Ishikawa (cell line): ENCODE results near the gene BCL3.

Source experiments
- CEBPB ChIP-seq: IDR thresholded peaks from 2 replicates; pipeline ENCODE4 v1.6.1; 2012
- CREB1 ChIP-seq: IDR thresholded peaks from 2 replicates; pipeline ENCODE4 v1.6.1; 2012; ENCODE audit warnings: low read depth
- EGR1 ChIP-seq: IDR thresholded peaks from 2 replicates; pipeline ENCODE4 v1.6.1; 2012
- EP300 ChIP-seq: IDR thresholded peaks from 2 replicates; pipeline ENCODE4 v1.6.1; 2012; ENCODE audit warnings: borderline replicate concordance
- FOXM1 ChIP-seq: IDR thresholded peaks from 2 replicates; pipeline ENCODE4 v1.6.1; 2012; ENCODE audit warnings: low read depth, borderline replicate concordance
- MAX ChIP-seq: IDR thresholded peaks from 2 replicates; pipeline ENCODE4 v1.6.1; 2012
- NFIC ChIP-seq: IDR thresholded peaks from 2 replicates; pipeline ENCODE4 v1.6.1; 2012
- RAD21 ChIP-seq: IDR thresholded peaks from 2 replicates; pipeline ENCODE4 v1.6.1; 2012; ENCODE audit warnings: low read depth
- REST ChIP-seq: IDR thresholded peaks from 2 replicates; pipeline ENCODE4 v1.6.1; 2012; ENCODE audit warnings: low read depth, mild to moderate bottlenecking
- TAF1 ChIP-seq: IDR thresholded peaks from 2 replicates; pipeline ENCODE4 v1.6.1; 2012; ENCODE audit warnings: low read depth, mild to moderate bottlenecking
- TCF12 ChIP-seq: IDR thresholded peaks from 2 replicates; pipeline ENCODE4 v1.6.1; 2012; ENCODE audit warnings: low read depth
- TEAD4 ChIP-seq: IDR thresholded peaks from 2 replicates; pipeline ENCODE4 v1.6.1; 2012
- USF1 ChIP-seq: IDR thresholded peaks from 2 replicates; pipeline ENCODE4 v1.6.1; 2012
- YY1 ChIP-seq: IDR thresholded peaks from 2 replicates; pipeline ENCODE4 v1.6.1; 2012; ENCODE audit warnings: low read depth
- ZBTB7A ChIP-seq: IDR thresholded peaks from 2 replicates; pipeline ENCODE4 v1.6.1; 2012; ENCODE audit warnings: low read depth

BCL3 gene

GRCh38 chr19:44758596-44758995 is 10.1 kb downstream of the BCL3 start:
- no peak for TF ChIP-seq RAD21
- no peak for TF ChIP-seq MAX
- no peak for TF ChIP-seq USF1
- no peak for TF ChIP-seq EP300
- TF ChIP-seq YY1 = no peak
- TF ChIP-seq TEAD4 = no peak

GRCh38 chr19:44759083-44759804 is 10.7 kb downstream of the BCL3 start:
- TF ChIP-seq EP300 = no peak
- TF ChIP-seq MAX = no peak
- no peak for TF ChIP-seq REST
- no peak for TF ChIP-seq NFIC

GRCh38 chr19:44762038-44762437 is 13.5 kb downstream of the BCL3 start:
- TF ChIP-seq EP300 (no peak), REST (no peak), MAX (no peak), CEBPB (no peak), EGR1 (no peak), NFIC (no peak), USF1 (no peak), YY1 (no peak), TAF1 (no peak), TEAD4 (no peak), ZBTB7A (no peak), FOXM1 (no peak), CREB1 (no peak), RAD21 (no peak), TCF12 (no peak)

- no peak for TF ChIP-seq EP300
- TF ChIP-seq TEAD4 = no peak
- no peak for TF ChIP-seq ZBTB7A
- TF ChIP-seq USF1 = no peak
- TF ChIP-seq TAF1 = no peak
- TF ChIP-seq EGR1 = no peak
- no peak for TF ChIP-seq RAD21
- no peak for TF ChIP-seq FOXM1
- TF ChIP-seq CREB1 = no peak
- TF ChIP-seq CEBPB = no peak
- no peak for TF ChIP-seq REST
Measured at GRCh38 chr19:44765033-44765948, 16.8 kb downstream of the BCL3 start.
